PC-9 (cell line): Measurements from ENCODE around the gene NUCB2. TPM values are rescaled to one million over a fixed set of nuclear protein-coding genes. Genes with fewer than 3 reads are reported as not detected.

ENCODE experiments used
- BruUV-seq: library from RNA; stranded (reverse); fragments of 400-500 nt; replicated peaks from 2 replicates; lab custom pipeline; 2021; lab: Mats Ljungman, UMichigan
- CTCF ChIA-PET: fragments of 300-600 bp; sonication (Branson Sonifier 250); formaldehyde crosslinking; loops from one replicate; lab custom pipeline; 2022; ENCODE audit warnings: antibody characterized with exemption; lab: Charles Lee
- POLR2A ChIA-PET: fragments of 300-600 bp; sonication (Branson Sonifier 250); formaldehyde crosslinking; loops from one replicate; lab custom pipeline; 2022; ENCODE audit warnings: antibody characterized with exemption; ENCODE audit not compliant: unreplicated experiment; lab: Charles Lee
- DNase-seq, 2 experiments: peaks; one replicate each; pipeline versions ENCODE4 v3.0.0 to v3.0.0-alpha.2; 2015 to 2022; ENCODE audit warnings: mixed read lengths in 1 of 2
- H2AFZ ChIP-seq: fragments of 200-600 bp; sonication (generic); 2 replicates; pipeline ENCODE4 v1.8.1; 2017; ENCODE audit warnings: antibody characterized with exemption
- H3F3A ChIP-seq: fragments of 200-600 bp; sonication (generic); 2 replicates; pipeline ENCODE4 v1.8.1; 2017; ENCODE audit warnings: antibody characterized with exemption, mild to moderate bottlenecking, low read depth; ENCODE audit not compliant: insufficient read depth
- H3K27ac ChIP-seq: fragments of 200-600 bp; sonication (generic); 2 replicates; pipeline ENCODE4 v1.6.1; 2016; ENCODE audit warnings: mixed run types
- H3K27me3 ChIP-seq: fragments of 200-600 bp; sonication (generic); 2 replicates; pipeline ENCODE4 v1.6.1; 2016; ENCODE audit warnings: low read depth, mixed run types; ENCODE audit not compliant: insufficient read depth
- H3K36me3 ChIP-seq: fragments of 200-600 bp; sonication (generic); 2 replicates; pipeline ENCODE4 v1.6.1; 2016; ENCODE audit warnings: low read depth, mixed run types
- H3K4me1 ChIP-seq: fragments of 200-600 bp; sonication (generic); replicated peaks from 2 replicates; pipeline ENCODE4 v1.6.1; 2016; ENCODE audit warnings: mixed run types; ENCODE audit not compliant: insufficient read depth
- H3K4me2 ChIP-seq: fragments of 200-600 bp; sonication (generic); 2 replicates; pipeline ENCODE4 v1.6.1; 2017; ENCODE audit warnings: mixed run types
- H3K4me3 ChIP-seq: fragments of 200-600 bp; sonication (generic); 2 replicates; pipeline ENCODE4 v1.6.1; 2016; ENCODE audit warnings: mixed run types
- H3K79me2 ChIP-seq: fragments of 200-600 bp; sonication (generic); 2 replicates; pipeline ENCODE4 v1.6.1; 2017; ENCODE audit warnings: low read depth, mixed run types
- H3K9me2 ChIP-seq: fragments of 200-600 bp; sonication (generic); 2 replicates; pipeline ENCODE4 v1.8.1; 2017; ENCODE audit warnings: mild to moderate bottlenecking; ENCODE audit not compliant: insufficient read depth
- H3K9me3 ChIP-seq: fragments of 200-600 bp; sonication (generic); 2 replicates; pipeline ENCODE4 v1.8.1; 2016; ENCODE audit warnings: low read depth; ENCODE audit not compliant: insufficient read depth
- H4K20me1 ChIP-seq: fragments of 200-600 bp; sonication (generic); 2 replicates; pipeline ENCODE4 v1.8.1; 2017; ENCODE audit not compliant: insufficient read depth
- CTCF ChIP-seq: fragments of 200-600 bp; sonication (generic); conservative IDR thresholded peaks from 2 replicates; pipeline ENCODE4 v1.6.1; 2017; ENCODE audit warnings: mixed run types, antibody characterized with exemption, mild to moderate bottlenecking, moderate library complexity
- EZH2 ChIP-seq: fragments of 200-600 bp; sonication (generic); IDR thresholded peaks from 2 replicates; pipeline ENCODE4 v1.8.0; 2017; ENCODE audit warnings: antibody characterized with exemption, low read depth
- intact Hi-C: fragments of 100-400 bp; cut with micrococcal nuclease; formaldehyde crosslinking; loops from one replicate; pipeline ENCODE4 v1.10.0; 2022; ENCODE audit not compliant: unreplicated experiment
- total RNA-seq: library from RNA; stranded (reverse); gene quantifications from 2 replicates; pipeline ENCODE4 v1.2.3, GENCODE V29; 2021

NUCB2 gene
- total RNA-seq, 1 experiment from 2014 or later = 29.7 TPM

DNA sequence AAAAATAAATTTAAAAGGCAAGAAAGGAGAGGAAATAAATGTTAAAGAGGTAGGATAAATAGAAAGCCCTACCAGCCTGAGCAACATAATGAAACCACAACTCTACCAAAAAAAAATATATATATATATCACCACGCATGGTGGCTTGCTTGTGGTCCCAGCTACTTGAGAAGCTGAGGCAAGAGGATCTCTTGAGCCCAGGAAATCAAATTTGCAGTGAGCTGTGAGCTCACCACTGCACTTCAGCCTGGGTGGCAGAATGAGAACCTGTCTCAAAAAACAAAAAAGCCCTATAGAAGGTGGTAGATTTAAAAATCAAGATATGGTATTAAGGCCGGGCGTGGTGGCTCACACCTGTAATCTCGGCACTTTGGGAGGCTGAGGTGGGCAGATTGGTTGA lies 10.5 kb downstream of the NUCB2 start:
- POLR2A ChIA-PET = no interaction called here
- intact Hi-C loops = no loop called here
- CTCF ChIA-PET = no interaction called here

GRCh38 chr11:17291710-17292109 lies 15.2 kb downstream of the NUCB2 start:
- no peaks in the 10 kb centered on the region for H3F3A ChIP-seq
- ChIA-PET CTCF (no interaction called here), POLR2A (interaction anchor here (0.5 to 0.6 kb wide), 2 partner anchors 22 to 1234 kb away, joined by 3 read pairs; no protein-coding TSS in a partner anchor)
- no peaks in the 10 kb centered on the region for H4K20me1 ChIP-seq
- intact Hi-C loops = no loop called here
- H3K36me3 ChIP-seq = no peaks in the 10 kb centered on the region
- H3K4me1 ChIP-seq = no peaks in the 10 kb centered on the region
- no peaks in the 10 kb centered on the region for H3K27me3 ChIP-seq
- TF ChIP-seq CTCF = no peak
- TF ChIP-seq EZH2 = no peak
- no peaks in the 10 kb centered on the region for H3K79me2 ChIP-seq
- no peak overlapping the region for H3K4me3 ChIP-seq
- H3K9me3 ChIP-seq = no peaks in the 10 kb centered on the region
- no peaks in the 10 kb centered on the region for H3K9me2 ChIP-seq
- no TSS peak for BruUV-seq
- no peak overlapping the region for H3K4me2 ChIP-seq
- no peak overlapping the region for H3K27ac ChIP-seq
- peak in 1 of 2 experiments; percentile 35 for DNase-seq
- no peak overlapping the region for H2AFZ ChIP-seq

More for the DNA sequence above, 10.5 kb downstream of the NUCB2 start:
- no peak overlapping the region for H2AFZ ChIP-seq
- no peak for DNase-seq
- no peaks in the 10 kb centered on the region for H3K27me3 ChIP-seq
- H3K9me2 ChIP-seq = no peaks in the 10 kb centered on the region
- H3F3A ChIP-seq = no peaks in the 10 kb centered on the region
- H3K79me2 ChIP-seq = no peaks in the 10 kb centered on the region
- no peak overlapping the region for H3K4me2 ChIP-seq
- H3K27ac ChIP-seq = no peak overlapping the region
- no TSS peak for BruUV-seq
- H3K36me3 ChIP-seq = no peaks in the 10 kb centered on the region
- no peak overlapping the region for H3K4me3 ChIP-seq
- TF ChIP-seq EZH2 (no peak), CTCF (no peak)
- H3K9me3 ChIP-seq = no peaks in the 10 kb centered on the region
- H4K20me1 ChIP-seq = no peaks in the 10 kb centered on the region
- no peaks in the 10 kb centered on the region for H3K4me1 ChIP-seq

- CTCF ChIA-PET = no interaction called here
- BruUV-seq = no TSS peak
Measured at GRCh38 chr11:17293311-17293710, 16.8 kb downstream of the NUCB2 start.

More at GRCh38 chr11:17293311-17293710, 16.8 kb downstream of the NUCB2 start:
- H2AFZ ChIP-seq = no peak overlapping the region
- POLR2A ChIA-PET = interaction anchor here (0.6 to 0.7 kb wide), 2 partner anchors 37 to 217 kb away, joined by 4 to 10 read pairs; no protein-coding TSS in a partner anchor
- intact Hi-C loops = no loop called here
- H4K20me1 ChIP-seq = no peaks in the 10 kb centered on the region
- DNase-seq = no peak
- H3K27ac ChIP-seq = no peak overlapping the region
- no peaks in the 10 kb centered on the region for H3K27me3 ChIP-seq
- no peak overlapping the region for H3K4me2 ChIP-seq
- H3K79me2 ChIP-seq = no peaks in the 10 kb centered on the region
- H3K9me3 ChIP-seq = no peaks in the 10 kb centered on the region
- no peaks in the 10 kb centered on the region for H3F3A ChIP-seq
- H3K4me3 ChIP-seq = no peak overlapping the region
- H3K4me1 ChIP-seq = no peaks in the 10 kb centered on the region
- TF ChIP-seq CTCF (no peak), EZH2 (no peak)
- H3K36me3 ChIP-seq = no peaks in the 10 kb centered on the region
- H3K9me2 ChIP-seq = no peaks in the 10 kb centered on the region
